ENCODE data around the gene URAD.

The URAD gene

DNA sequence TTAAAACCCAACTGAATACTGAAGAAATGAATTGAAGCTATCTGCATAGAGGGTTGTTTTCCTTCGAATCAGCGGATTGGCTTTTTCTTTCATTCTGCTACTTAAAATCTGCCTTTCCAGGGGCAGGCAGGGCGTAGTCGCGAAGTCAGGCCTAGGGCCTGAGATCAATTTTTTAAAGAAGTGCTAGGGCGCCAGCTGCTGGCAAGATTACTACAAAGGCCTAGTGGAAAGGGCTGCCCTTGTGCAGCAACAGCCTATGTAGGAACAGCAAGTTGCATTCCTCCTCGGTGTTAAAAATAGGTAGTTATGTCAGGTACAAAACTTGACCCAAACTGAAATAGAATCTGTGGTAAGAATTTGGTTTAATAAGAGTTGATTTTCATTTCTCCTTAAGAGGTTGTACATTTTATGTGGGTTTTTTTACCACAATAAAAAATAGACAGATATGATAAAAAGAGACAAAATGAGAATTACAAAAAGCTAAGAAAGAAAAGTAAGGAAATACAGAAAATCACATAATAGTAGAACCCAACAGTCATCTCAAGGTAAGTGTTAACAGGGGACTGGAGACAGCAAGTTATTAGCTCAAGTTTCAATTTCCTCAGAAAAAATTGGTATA, 9.5 kb upstream of the URAD start:
- no peak overlapping the region for H3K4me3 ChIP-seq (ENCODE audit: low read length)
- H3K9ac ChIP-seq (ENCODE audit: low read length), result no peak overlapping the region
- no CpG with 5 or more reads among the region's 7 CpGs for WGBS (ENCODE audit: extremely low coverage, insufficient coverage, low lambda C conversion rate)
- H2BK120ac ChIP-seq (ENCODE audit: low read depth, low read length), result no peak overlapping the region
- H3K79me2 ChIP-seq (ENCODE audit: control insufficient read depth, insufficient read depth, low read length), result no peaks in the 10 kb centered on the region
- H3K4ac ChIP-seq (ENCODE audit: low read depth, low read length), result no peak overlapping the region
- H4K5ac ChIP-seq (ENCODE audit: low read length), result no peak overlapping the region
- H2BK5ac ChIP-seq (ENCODE audit: low read length), result no peak overlapping the region
- H3K4me1 ChIP-seq (ENCODE audit: control insufficient read depth, low read depth, low read length), result no peaks in the 10 kb centered on the region
- H3K79me1 ChIP-seq (ENCODE audit: low read length), result no peaks in the 10 kb centered on the region
- no peak overlapping the region for H3K23ac ChIP-seq (ENCODE audit: low read length)
- H2AK5ac ChIP-seq (ENCODE audit: low read length), result no peak overlapping the region
- no peaks in the 10 kb centered on the region for H3K27me3 ChIP-seq (ENCODE audit: insufficient read depth, low read length, poor library complexity)
- no peak overlapping the region for H4K8ac ChIP-seq (ENCODE audit: low read depth, low read length)
- no peaks in the 10 kb centered on the region for H3K36me3 ChIP-seq (ENCODE audit: control insufficient read depth, insufficient read depth, low read length)
- no peak overlapping the region for H3K56ac ChIP-seq (ENCODE audit: low read length)
- H3K18ac ChIP-seq (ENCODE audit: low read length), result no peak overlapping the region
- DNase-seq, result peak; percentile 86
- H3K4me2 ChIP-seq (ENCODE audit: low read length), result no peak overlapping the region
- no peak overlapping the region for H2BK15ac ChIP-seq (replicated peaks; ENCODE audit: low read depth)
- no peak overlapping the region for H3K27ac ChIP-seq (ENCODE audit: low read depth, low read length)

DNA sequence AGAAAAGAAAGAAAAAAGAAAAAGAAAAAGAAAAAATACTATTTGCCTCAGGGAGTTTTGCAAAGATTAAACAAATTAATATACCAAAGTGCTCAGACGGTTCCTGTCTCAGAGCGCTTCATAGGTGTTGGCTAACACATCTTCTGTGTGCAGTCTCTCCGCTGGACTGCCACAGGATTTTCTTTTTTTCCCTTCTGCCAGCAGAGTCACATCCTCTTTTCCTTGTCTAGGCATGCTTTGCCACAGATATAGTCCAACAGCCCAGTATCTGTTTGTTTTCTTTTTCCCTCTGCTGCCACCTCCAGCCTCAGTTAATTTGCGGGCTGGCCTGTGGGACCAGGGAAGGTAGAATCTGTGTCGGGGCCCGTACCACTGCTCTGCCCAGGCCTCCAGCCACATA, 3.4 kb upstream of the URAD start:
- Histone ChIP-seq H4K5ac (ENCODE audit: low read length) (no peak overlapping the region), H3K56ac (ENCODE audit: low read length) (no peak overlapping the region), H2BK5ac (ENCODE audit: low read length) (no peak overlapping the region), H3K4ac (ENCODE audit: low read depth, low read length) (no peak overlapping the region), H3K27ac (ENCODE audit: low read depth, low read length) (no peak overlapping the region), H2BK15ac (replicated peaks; ENCODE audit: low read depth) (no peak overlapping the region), H3K79me2 (ENCODE audit: control insufficient read depth, insufficient read depth, low read length) (no peaks in the 10 kb centered on the region), H3K27me3 (ENCODE audit: insufficient read depth, low read length, poor library complexity) (peaks cover 2% of the 10 kb centered on the region), H3K9ac (ENCODE audit: low read length) (no peak overlapping the region), H3K36me3 (ENCODE audit: control insufficient read depth, insufficient read depth, low read length) (no peaks in the 10 kb centered on the region), H3K18ac (ENCODE audit: low read length) (no peak overlapping the region), H2BK120ac (ENCODE audit: low read depth, low read length) (no peak overlapping the region), H3K4me3 (ENCODE audit: low read length) (no peak overlapping the region), H3K23ac (ENCODE audit: low read length) (no peak overlapping the region), H3K4me2 (ENCODE audit: low read length) (no peak overlapping the region), H4K8ac (ENCODE audit: low read depth, low read length) (no peak overlapping the region), H3K79me1 (ENCODE audit: low read length) (no peaks in the 10 kb centered on the region), H3K4me1 (ENCODE audit: control insufficient read depth, low read depth, low read length) (no peaks in the 10 kb centered on the region), H2AK5ac (ENCODE audit: low read length) (no peak overlapping the region)
- WGBS (ENCODE audit: extremely low coverage, insufficient coverage, low lambda C conversion rate), result no CpG with 5 or more reads among the region's 6 CpGs
- DNase-seq, result no peak

DNA sequence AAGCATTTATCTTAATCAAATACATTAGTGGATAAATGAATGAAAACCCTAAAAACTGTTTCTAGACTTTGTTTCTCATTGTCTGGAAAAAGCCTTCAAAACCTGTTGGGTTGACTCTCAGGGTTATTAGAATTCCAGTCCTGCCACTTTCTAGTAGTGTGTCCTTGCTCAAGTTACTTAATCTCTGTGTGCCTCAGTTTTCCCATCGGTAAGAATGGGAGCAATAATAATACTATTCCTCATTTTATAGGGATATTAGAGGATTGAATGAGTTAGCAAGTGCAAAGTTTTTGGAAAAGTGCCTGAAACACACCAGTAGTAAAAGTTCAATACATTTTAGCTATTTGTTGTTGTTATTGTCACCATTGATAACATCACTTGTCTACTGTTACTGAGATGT, 2.9 kb downstream of the URAD start:
- DNase-seq, result no peak
- Histone ChIP-seq H4K8ac (ENCODE audit: low read depth, low read length) (no peak overlapping the region), H3K56ac (ENCODE audit: low read length) (no peak overlapping the region), H3K27ac (ENCODE audit: low read depth, low read length) (no peak overlapping the region), H3K79me2 (ENCODE audit: control insufficient read depth, insufficient read depth, low read length) (no peaks in the 10 kb centered on the region), H3K36me3 (ENCODE audit: control insufficient read depth, insufficient read depth, low read length) (no peaks in the 10 kb centered on the region), H3K9ac (ENCODE audit: low read length) (no peak overlapping the region), H2AK5ac (ENCODE audit: low read length) (no peak overlapping the region), H2BK15ac (replicated peaks; ENCODE audit: low read depth) (no peak overlapping the region), H3K4me1 (ENCODE audit: control insufficient read depth, low read depth, low read length) (no peaks in the 10 kb centered on the region), H2BK120ac (ENCODE audit: low read depth, low read length) (no peak overlapping the region), H3K4me3 (ENCODE audit: low read length) (no peak overlapping the region), H3K79me1 (ENCODE audit: low read length) (no peaks in the 10 kb centered on the region), H2BK5ac (ENCODE audit: low read length) (no peak overlapping the region), H3K4me2 (ENCODE audit: low read length) (no peak overlapping the region), H3K18ac (ENCODE audit: low read length) (no peak overlapping the region), H3K23ac (ENCODE audit: low read length) (no peak overlapping the region), H3K4ac (ENCODE audit: low read depth, low read length) (no peak overlapping the region), H4K5ac (ENCODE audit: low read length) (no peak overlapping the region), H3K27me3 (ENCODE audit: insufficient read depth, low read length, poor library complexity) (peaks cover 24% of the 10 kb centered on the region)
- WGBS (ENCODE audit: extremely low coverage, insufficient coverage, low lambda C conversion rate), result no CpG with 5 or more reads among the region's 1 CpG

- H3K4me3 ChIP-seq (ENCODE audit: low read length), result no peak overlapping the region
- H3K79me2 ChIP-seq (ENCODE audit: control insufficient read depth, insufficient read depth, low read length), result no peaks in the 10 kb centered on the region
- no peak overlapping the region for H2AK5ac ChIP-seq (ENCODE audit: low read length)
- no peak overlapping the region for H3K18ac ChIP-seq (ENCODE audit: low read length)
- no peak for DNase-seq
- H4K5ac ChIP-seq (ENCODE audit: low read length), result no peak overlapping the region
- H3K4me2 ChIP-seq (ENCODE audit: low read length), result no peak overlapping the region
- H3K36me3 ChIP-seq (ENCODE audit: control insufficient read depth, insufficient read depth, low read length), result no peaks in the 10 kb centered on the region
- no peak overlapping the region for H2BK120ac ChIP-seq (ENCODE audit: low read depth, low read length)
- no peaks in the 10 kb centered on the region for H3K79me1 ChIP-seq (ENCODE audit: low read length)
- H3K56ac ChIP-seq (ENCODE audit: low read length), result no peak overlapping the region
- H3K4me1 ChIP-seq (ENCODE audit: control insufficient read depth, low read depth, low read length), result peaks cover 2% of the 10 kb centered on the region
- no CpG with 5 or more reads among the region's 2 CpGs for WGBS (ENCODE audit: extremely low coverage, insufficient coverage, low lambda C conversion rate)
- no peak overlapping the region for H2BK5ac ChIP-seq (ENCODE audit: low read length)
- no peak overlapping the region for H2BK15ac ChIP-seq (replicated peaks; ENCODE audit: low read depth)
- H3K27ac ChIP-seq (ENCODE audit: low read depth, low read length), result no peak overlapping the region
- no peak overlapping the region for H4K8ac ChIP-seq (ENCODE audit: low read depth, low read length)
- no peak overlapping the region for H3K9ac ChIP-seq (ENCODE audit: low read length)
- no peak overlapping the region for H3K4ac ChIP-seq (ENCODE audit: low read depth, low read length)
- peaks cover 50% of the 10 kb centered on the region for H3K27me3 ChIP-seq (ENCODE audit: insufficient read depth, low read length, poor library complexity)
- H3K23ac ChIP-seq (ENCODE audit: low read length), result no peak overlapping the region
Observed at GRCh38 chr13:27982361-27982760, 6.1 kb downstream of the URAD start.

- Histone ChIP-seq H3K4me3 (ENCODE audit: low read length) (no peak overlapping the region), H2BK120ac (ENCODE audit: low read depth, low read length) (no peak overlapping the region), H3K4ac (ENCODE audit: low read depth, low read length) (no peak overlapping the region), H2BK5ac (ENCODE audit: low read length) (no peak overlapping the region), H3K36me3 (ENCODE audit: control insufficient read depth, insufficient read depth, low read length) (no peaks in the 10 kb centered on the region), H2AK5ac (ENCODE audit: low read length) (no peak overlapping the region), H3K4me2 (ENCODE audit: low read length) (no peak overlapping the region), H4K5ac (ENCODE audit: low read length) (no peak overlapping the region), H3K56ac (ENCODE audit: low read length) (no peak overlapping the region), H3K4me1 (ENCODE audit: control insufficient read depth, low read depth, low read length) (peaks cover 2% of the 10 kb centered on the region), H3K18ac (ENCODE audit: low read length) (no peak overlapping the region), H2BK15ac (replicated peaks; ENCODE audit: low read depth) (no peak overlapping the region), H3K27ac (ENCODE audit: low read depth, low read length) (no peak overlapping the region), H3K9ac (ENCODE audit: low read length) (no peak overlapping the region), H3K23ac (ENCODE audit: low read length) (no peak overlapping the region), H3K79me1 (ENCODE audit: low read length) (no peaks in the 10 kb centered on the region), H3K79me2 (ENCODE audit: control insufficient read depth, insufficient read depth, low read length) (no peaks in the 10 kb centered on the region), H4K8ac (ENCODE audit: low read depth, low read length) (no peak overlapping the region), H3K27me3 (ENCODE audit: insufficient read depth, low read length, poor library complexity) (peaks cover 62% of the 10 kb centered on the region)
- WGBS (ENCODE audit: extremely low coverage, insufficient coverage, low lambda C conversion rate), result no CpG with 5 or more reads among the region's 11 CpGs
- no peak for DNase-seq
Observed at GRCh38 chr13:27981006-27981708, 7.3 kb downstream of the URAD start.

All from mesendoderm (in vitro differentiated cells).